Astrocyte (in vitro differentiated cells and primary cell): ENCODE results near the gene DCP2. TPM values are rescaled to one million over a fixed set of nuclear protein-coding genes. Genes with fewer than 3 reads are reported as not detected.

Source experiments
- DNase-seq: peaks from one replicate; pipeline ENCODE4 v3.0.0-alpha.2; 2010; ENCODE audit warnings: low read depth
- FAIRE-seq: peaks from 2 replicates; lab custom pipeline; 2011; peaks lifted over from hg19 to GRCh38; lab: Jason Lieb, UNC
- H2AFZ ChIP-seq: 2 replicates; pipeline ENCODE4 v1.6.0; 2012; ENCODE audit warnings: low read depth, low read length, inconsistent platforms
- H3K27ac ChIP-seq: 2 replicates; pipeline ENCODE4 v1.5.1; 2011; ENCODE audit warnings: low read depth, low read length, inconsistent platforms
- H3K27me3 ChIP-seq: 2 replicates; pipeline ENCODE4 v1.6.0; 2011; ENCODE audit warnings: low read length, inconsistent platforms; ENCODE audit not compliant: insufficient read depth
- H3K36me3 ChIP-seq: 2 replicates; pipeline ENCODE4 v1.5.1; 2011; ENCODE audit warnings: low read length, inconsistent platforms; ENCODE audit not compliant: insufficient read depth
- H3K4me1 ChIP-seq: 2 replicates; pipeline ENCODE4 v1.5.1; 2011; ENCODE audit warnings: low read length, inconsistent platforms; ENCODE audit not compliant: insufficient read depth
- H3K4me2 ChIP-seq: 2 replicates; pipeline ENCODE4 v1.6.0; 2012; ENCODE audit warnings: low read length, inconsistent platforms
- H3K4me3 ChIP-seq: 2 replicates; pipeline ENCODE4 v1.5.1; 2011; ENCODE audit warnings: low read depth, mild to moderate bottlenecking, low read length, inconsistent platforms; ENCODE audit not compliant: insufficient read depth
- H3K79me2 ChIP-seq: 2 replicates; pipeline ENCODE4 v1.6.0; 2012; ENCODE audit warnings: mild to moderate bottlenecking, low read length, inconsistent platforms; ENCODE audit not compliant: insufficient read depth
- H3K9ac ChIP-seq: 2 replicates; pipeline ENCODE4 v1.6.0; 2012; ENCODE audit warnings: mild to moderate bottlenecking, low read length, inconsistent platforms
- H3K9me3 ChIP-seq: 2 replicates; pipeline ENCODE4 v1.5.1; 2012; ENCODE audit warnings: low read depth, mild to moderate bottlenecking, low read length, inconsistent platforms; ENCODE audit not compliant: insufficient read depth
- H4K20me1 ChIP-seq: 2 replicates; pipeline ENCODE4 v1.6.0; 2012; ENCODE audit warnings: low read length, inconsistent platforms; ENCODE audit not compliant: insufficient read depth
- H3K27ac Mint-ChIP-seq: one replicate; pipeline ENCODE4 v1.8.0; 2021; ENCODE audit warnings: mild to moderate bottlenecking, mixed read lengths; ENCODE audit not compliant: unreplicated experiment
- H3K27me3 Mint-ChIP-seq: one replicate; pipeline ENCODE4 v1.8.0; 2021; ENCODE audit warnings: low read depth, mixed read lengths; ENCODE audit not compliant: unreplicated experiment
- H3K36me3 Mint-ChIP-seq: one replicate; pipeline ENCODE4 v1.8.0; 2021; ENCODE audit warnings: low read depth, mixed read lengths; ENCODE audit not compliant: unreplicated experiment
- H3K4me1 Mint-ChIP-seq: one replicate; pipeline ENCODE4 v1.8.0; 2021; ENCODE audit warnings: low read depth, mixed read lengths; ENCODE audit not compliant: unreplicated experiment
- H3K4me3 Mint-ChIP-seq: one replicate; pipeline ENCODE4 v1.8.0; 2021; ENCODE audit warnings: mild to moderate bottlenecking, moderate library complexity, mixed read lengths; ENCODE audit not compliant: unreplicated experiment
- H3K9me3 Mint-ChIP-seq: one replicate; pipeline ENCODE4 v1.8.0; 2021; ENCODE audit warnings: mild to moderate bottlenecking, mixed read lengths; ENCODE audit not compliant: unreplicated experiment
- EZH2 ChIP-seq: IDR thresholded peaks from 2 replicates; pipeline ENCODE4 v1.6.1; 2012; ENCODE audit warnings: mild to moderate bottlenecking, low read length, inconsistent platforms; ENCODE audit not compliant: insufficient read depth
- total RNA-seq: library from RNA; stranded (reverse); gene quantifications from 2 replicates; pipeline ENCODE4 v1.2.1, GENCODE V29; 2021
- TF ChIP-seq, protein P1 (sequence below): IDR thresholded peaks from 2 replicates; pipeline ENCODE4 v1.5.1; 2011; ENCODE audit warnings: low read depth, mild to moderate bottlenecking, inconsistent platforms, low read length, moderate library complexity; ENCODE audit not compliant: insufficient read depth

The DCP2 gene
- total RNA-seq, 1 donor from 2014 or later, result 48.9 TPM

DNA sequence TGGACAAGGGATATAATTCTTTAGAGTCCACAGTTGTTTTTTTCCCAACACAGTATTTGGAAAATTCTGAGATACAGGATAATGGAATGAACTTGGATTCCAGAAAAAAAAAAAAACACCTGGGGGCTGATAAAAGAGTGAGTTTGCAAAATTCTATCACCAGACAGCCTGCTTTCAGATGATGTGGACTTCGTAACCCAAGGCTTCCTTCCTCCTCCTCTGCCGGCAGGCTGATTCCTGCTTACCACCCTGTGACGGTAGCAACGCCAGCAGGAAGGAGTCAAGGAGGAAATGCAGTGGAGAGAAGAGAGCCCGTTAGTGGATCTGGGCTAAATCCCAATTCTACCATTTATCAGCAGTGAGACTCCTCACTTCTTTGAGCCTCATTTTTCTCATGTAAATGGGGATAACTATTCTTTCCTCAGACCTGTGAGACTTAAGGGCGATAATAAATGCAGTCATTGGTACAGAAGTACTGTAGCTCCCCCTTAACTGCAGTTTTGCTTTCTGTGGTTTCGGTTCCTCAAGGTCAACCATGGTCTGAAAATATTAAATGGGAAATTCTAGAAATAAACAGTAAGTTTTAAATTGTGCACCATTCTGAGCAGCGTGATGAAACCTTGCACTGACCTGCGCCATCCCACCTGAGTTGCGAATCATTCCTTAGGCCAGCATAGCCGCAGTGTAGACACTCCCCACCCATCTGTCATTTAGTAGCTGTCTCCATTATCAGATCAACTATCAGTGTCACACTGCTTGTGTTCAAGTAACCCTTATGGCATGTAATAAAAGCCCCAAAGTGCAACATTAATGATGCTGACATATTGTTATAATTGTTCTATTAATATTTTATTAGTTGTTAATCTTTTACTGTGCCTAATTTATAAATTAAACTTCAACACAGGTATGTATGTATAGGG, 71.4 kb downstream of the DCP2 start:
- Mint-ChIP-seq H3K9me3 (no peaks in the 10 kb centered on the region), H3K4me3 (peak overlapping the region; percentile 41), H3K36me3 (peaks cover 29% of the 10 kb centered on the region), H3K4me1 (peaks cover 34% of the 10 kb centered on the region), H3K27me3 (no peaks in the 10 kb centered on the region), H3K27ac (peak overlapping the region; percentile 91)
- no peak overlapping the region for H3K27ac ChIP-seq
- no peak overlapping the region for H3K4me3 ChIP-seq
- no peaks in the 10 kb centered on the region for H3K79me2 ChIP-seq
- H3K27me3 ChIP-seq, result no peaks in the 10 kb centered on the region
- no peaks in the 10 kb centered on the region for H3K36me3 ChIP-seq
- FAIRE-seq (no peak), DNase-seq (no peak)
- no peak overlapping the region for H3K9ac ChIP-seq
- H3K4me2 ChIP-seq, result peak overlapping the region; percentile 49
- H2AFZ ChIP-seq, result no peak overlapping the region
- H3K4me1 ChIP-seq, result peaks cover 42% of the 10 kb centered on the region
- TF ChIP-seq, protein P1, sequence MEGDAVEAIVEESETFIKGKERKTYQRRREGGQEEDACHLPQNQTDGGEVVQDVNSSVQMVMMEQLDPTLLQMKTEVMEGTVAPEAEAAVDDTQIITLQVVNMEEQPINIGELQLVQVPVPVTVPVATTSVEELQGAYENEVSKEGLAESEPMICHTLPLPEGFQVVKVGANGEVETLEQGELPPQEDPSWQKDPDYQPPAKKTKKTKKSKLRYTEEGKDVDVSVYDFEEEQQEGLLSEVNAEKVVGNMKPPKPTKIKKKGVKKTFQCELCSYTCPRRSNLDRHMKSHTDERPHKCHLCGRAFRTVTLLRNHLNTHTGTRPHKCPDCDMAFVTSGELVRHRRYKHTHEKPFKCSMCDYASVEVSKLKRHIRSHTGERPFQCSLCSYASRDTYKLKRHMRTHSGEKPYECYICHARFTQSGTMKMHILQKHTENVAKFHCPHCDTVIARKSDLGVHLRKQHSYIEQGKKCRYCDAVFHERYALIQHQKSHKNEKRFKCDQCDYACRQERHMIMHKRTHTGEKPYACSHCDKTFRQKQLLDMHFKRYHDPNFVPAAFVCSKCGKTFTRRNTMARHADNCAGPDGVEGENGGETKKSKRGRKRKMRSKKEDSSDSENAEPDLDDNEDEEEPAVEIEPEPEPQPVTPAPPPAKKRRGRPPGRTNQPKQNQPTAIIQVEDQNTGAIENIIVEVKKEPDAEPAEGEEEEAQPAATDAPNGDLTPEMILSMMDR, result no peak
- no peak for TF ChIP-seq EZH2
- no peaks in the 10 kb centered on the region for H4K20me1 ChIP-seq
- H3K9me3 ChIP-seq, result no peaks in the 10 kb centered on the region

- no peak overlapping the region for H3K27ac Mint-ChIP-seq
- peaks cover 4% of the 10 kb centered on the region for H3K36me3 ChIP-seq
- no peak overlapping the region for H3K4me3 ChIP-seq
- no peak overlapping the region for H3K4me3 Mint-ChIP-seq
- no peaks in the 10 kb centered on the region for H3K27me3 Mint-ChIP-seq
- TF ChIP-seq EZH2, result no peak
- TF ChIP-seq, protein P1, result no peak
- H4K20me1 ChIP-seq, result no peaks in the 10 kb centered on the region
- H3K4me1 ChIP-seq, result peaks cover 33% of the 10 kb centered on the region
- H3K36me3 Mint-ChIP-seq, result peaks cover 33% of the 10 kb centered on the region
- H3K79me2 ChIP-seq, result no peaks in the 10 kb centered on the region
- no peak overlapping the region for H2AFZ ChIP-seq
- no peaks in the 10 kb centered on the region for H3K9me3 Mint-ChIP-seq
- peaks cover 32% of the 10 kb centered on the region for H3K4me1 Mint-ChIP-seq
- H3K9me3 ChIP-seq, result no peaks in the 10 kb centered on the region
- no peak for FAIRE-seq
- H3K4me2 ChIP-seq, result no peak overlapping the region
- no peak overlapping the region for H3K27ac ChIP-seq
- H3K9ac ChIP-seq, result no peak overlapping the region
- DNase-seq, result no peak
- no peaks in the 10 kb centered on the region for H3K27me3 ChIP-seq
These were observed 72.3 kb downstream of the DCP2 start for GRCh38 chr5:113048931-113049330.
